CD4-positive, alpha-beta T cell treated with Interleukin-1 beta for 1 hour (primary cell): ENCODE data around the gene PRKAR2B.
"Not testable (repeated sequence)": the region's sequence is repeated elsewhere in the genome, so short reads cannot be mapped to it uniquely, and the experiment has no call there.

Source experiments
- DNase-seq, 2 donors: peaks; one replicate each; pipeline ENCODE4 v3.0.0-alpha.2; 2020 to 2022

The PRKAR2B gene

GRCh38 chr7:107123392-107123791 lies 78.9 kb downstream of the PRKAR2B start:
- DNase-seq, result no peak

- no peak for DNase-seq
Measured at GRCh38 chr7:107125475-107125874, 81.0 kb downstream of the PRKAR2B start.

- DNase-seq, result no peak
Measured at GRCh38 chr7:107128217-107128616, 83.7 kb downstream of the PRKAR2B start.

GRCh38 chr7:107128748-107129147 lies 84.2 kb downstream of the PRKAR2B start:
- no peak for DNase-seq

- no peak for DNase-seq
Measured at GRCh38 chr7:107130487-107131220, 86.1 kb downstream of the PRKAR2B start.

GRCh38 chr7:107133396-107133795 lies 88.9 kb downstream of the PRKAR2B start:
- DNase-seq, result no peak

- no peak for DNase-seq
Measured at GRCh38 chr7:107138696-107139420, 94.4 kb downstream of the PRKAR2B start.

- not testable (repeated sequence) for DNase-seq
Measured at GRCh38 chr7:107143875-107144274, 99.4 kb downstream of the PRKAR2B start.

GRCh38 chr7:107145067-107145838 lies 100.7 kb downstream of the PRKAR2B start:
- DNase-seq, result no peak

- DNase-seq, result peak; percentile 40 to 54
Measured at GRCh38 chr7:107147464-107148393, 103.2 kb downstream of the PRKAR2B start.

GRCh38 chr7:107148721-107149120 lies 104.2 kb downstream of the PRKAR2B start:
- DNase-seq, result no peak

GRCh38 chr7:107149863-107150262 lies 105.4 kb downstream of the PRKAR2B start:
- DNase-seq, result no peak

- peak; percentile 70 to 82 for DNase-seq
Measured at GRCh38 chr7:107150375-107151073, 106.0 kb downstream of the PRKAR2B start.

GRCh38 chr7:107151538-107151937 lies 107.0 kb downstream of the PRKAR2B start:
- DNase-seq, result no peak

GRCh38 chr7:107152011-107152410 lies 107.5 kb downstream of the PRKAR2B start:
- DNase-seq, result no peak

- DNase-seq, result no peak
Measured at GRCh38 chr7:107154826-107155225, 110.3 kb downstream of the PRKAR2B start.

GRCh38 chr7:107155726-107156125 lies 111.2 kb downstream of the PRKAR2B start:
- DNase-seq, result not testable (repeated sequence)

GRCh38 chr7:107157091-107157490 lies 112.6 kb downstream of the PRKAR2B start:
- DNase-seq, result no peak

GRCh38 chr7:107158028-107158427 lies 113.5 kb downstream of the PRKAR2B start:
- DNase-seq, result no peak

- no peak for DNase-seq
Measured at GRCh38 chr7:107160389-107160788, 115.9 kb downstream of the PRKAR2B start.

- DNase-seq, result no peak
Measured at GRCh38 chr7:107161415-107161814, 116.9 kb downstream of the PRKAR2B start.

GRCh38 chr7:107162475-107162874 lies 118.0 kb downstream of the PRKAR2B start:
- DNase-seq, result no peak
